Astrocyte (in vitro differentiated cells and primary cell): Measurements from ENCODE around the gene DERL2.

Experiments used
- EZH2 ChIP-seq: IDR thresholded peaks from 2 replicates; pipeline ENCODE4 v1.6.1; 2012; ENCODE audit warnings: mild to moderate bottlenecking, low read length, inconsistent platforms; ENCODE audit not compliant: insufficient read depth
- TF ChIP-seq, protein P1 (sequence below): IDR thresholded peaks from 2 replicates; pipeline ENCODE4 v1.5.1; 2011; ENCODE audit warnings: low read depth, mild to moderate bottlenecking, inconsistent platforms, low read length, moderate library complexity; ENCODE audit not compliant: insufficient read depth

DNA sequence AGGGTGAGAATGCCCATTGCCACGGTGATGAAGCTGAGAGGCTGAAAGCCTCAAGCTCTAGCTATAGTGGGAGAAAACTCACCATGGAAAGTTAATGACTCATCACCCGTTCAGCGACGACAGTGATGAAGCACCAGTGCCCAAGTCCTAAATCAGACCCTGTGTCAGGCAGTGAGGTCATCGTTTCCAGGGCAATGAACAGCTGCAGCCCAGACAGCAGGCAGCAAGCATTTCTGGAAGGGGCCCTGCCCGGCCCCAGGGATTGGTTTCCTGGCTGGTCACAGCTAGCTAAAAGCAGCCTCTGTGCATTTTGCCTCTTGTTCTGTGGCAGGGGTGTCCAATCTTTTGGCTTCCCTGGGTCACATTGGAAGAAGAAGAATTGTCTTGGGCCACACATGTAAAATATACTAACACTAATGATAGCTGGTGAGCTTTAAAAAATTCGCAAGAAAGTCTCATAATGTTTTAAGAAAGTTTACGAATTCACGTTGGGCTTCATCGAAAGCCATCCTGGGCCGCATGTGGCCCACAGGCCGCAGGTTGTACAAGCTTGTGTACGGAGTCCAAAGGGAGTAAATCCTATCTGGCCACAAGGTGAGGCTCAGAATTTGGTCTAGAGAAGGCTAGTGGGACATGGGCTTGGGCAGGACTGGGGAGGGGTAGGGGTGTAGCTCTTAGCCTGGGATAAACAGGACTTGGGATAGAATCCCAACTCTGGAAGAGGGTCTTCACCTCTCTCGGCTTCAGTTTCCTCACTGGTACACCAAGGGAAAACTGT, 41.0 kb upstream of the DERL2 start:
- TF ChIP-seq, protein P1, sequence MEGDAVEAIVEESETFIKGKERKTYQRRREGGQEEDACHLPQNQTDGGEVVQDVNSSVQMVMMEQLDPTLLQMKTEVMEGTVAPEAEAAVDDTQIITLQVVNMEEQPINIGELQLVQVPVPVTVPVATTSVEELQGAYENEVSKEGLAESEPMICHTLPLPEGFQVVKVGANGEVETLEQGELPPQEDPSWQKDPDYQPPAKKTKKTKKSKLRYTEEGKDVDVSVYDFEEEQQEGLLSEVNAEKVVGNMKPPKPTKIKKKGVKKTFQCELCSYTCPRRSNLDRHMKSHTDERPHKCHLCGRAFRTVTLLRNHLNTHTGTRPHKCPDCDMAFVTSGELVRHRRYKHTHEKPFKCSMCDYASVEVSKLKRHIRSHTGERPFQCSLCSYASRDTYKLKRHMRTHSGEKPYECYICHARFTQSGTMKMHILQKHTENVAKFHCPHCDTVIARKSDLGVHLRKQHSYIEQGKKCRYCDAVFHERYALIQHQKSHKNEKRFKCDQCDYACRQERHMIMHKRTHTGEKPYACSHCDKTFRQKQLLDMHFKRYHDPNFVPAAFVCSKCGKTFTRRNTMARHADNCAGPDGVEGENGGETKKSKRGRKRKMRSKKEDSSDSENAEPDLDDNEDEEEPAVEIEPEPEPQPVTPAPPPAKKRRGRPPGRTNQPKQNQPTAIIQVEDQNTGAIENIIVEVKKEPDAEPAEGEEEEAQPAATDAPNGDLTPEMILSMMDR: no peak
- TF ChIP-seq EZH2: no peak
